Amniotic stem cell (primary cell): ENCODE measurements around the gene H6PD.

Experiments
- DNase-seq: peaks from one replicate; lab custom pipeline; 2025; lab: John Stamatoyannopoulos, UW

The H6PD gene

GRCh38 chr1:9241891-9242290 is 7.3 kb downstream of the H6PD start:
- no peak for DNase-seq

DNA sequence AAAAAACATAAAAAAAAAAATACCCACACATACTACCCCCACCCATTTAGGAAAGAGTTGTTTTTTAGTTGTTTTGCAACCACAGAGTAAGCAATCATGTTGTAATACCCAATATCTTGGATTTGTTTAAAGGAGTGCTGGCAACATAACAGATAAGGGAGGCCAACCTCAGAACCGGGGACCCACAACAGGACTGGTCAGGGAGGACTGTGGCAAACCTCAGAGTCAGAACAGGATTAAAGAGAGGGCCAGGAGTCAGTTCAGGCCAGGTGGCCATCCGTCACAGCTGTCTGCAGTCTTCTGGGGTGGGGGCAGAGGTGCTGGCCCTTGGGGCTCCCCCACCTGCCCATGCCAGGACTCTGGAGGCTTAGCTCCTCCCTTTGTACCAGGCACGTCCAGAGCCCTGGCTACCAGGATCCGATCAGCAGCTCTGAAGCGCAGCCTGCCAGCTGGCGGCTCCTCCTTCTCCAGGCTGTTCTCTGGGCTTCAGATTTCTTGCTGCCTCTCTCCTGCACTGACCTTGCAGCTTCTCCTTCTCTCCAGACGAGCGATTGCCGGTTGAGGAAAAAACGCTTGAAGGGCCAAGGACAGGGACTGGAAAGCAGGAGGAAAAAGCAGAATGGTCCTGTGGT is 7.9 kb downstream of the H6PD start:
- DNase-seq, result no peak

DNA sequence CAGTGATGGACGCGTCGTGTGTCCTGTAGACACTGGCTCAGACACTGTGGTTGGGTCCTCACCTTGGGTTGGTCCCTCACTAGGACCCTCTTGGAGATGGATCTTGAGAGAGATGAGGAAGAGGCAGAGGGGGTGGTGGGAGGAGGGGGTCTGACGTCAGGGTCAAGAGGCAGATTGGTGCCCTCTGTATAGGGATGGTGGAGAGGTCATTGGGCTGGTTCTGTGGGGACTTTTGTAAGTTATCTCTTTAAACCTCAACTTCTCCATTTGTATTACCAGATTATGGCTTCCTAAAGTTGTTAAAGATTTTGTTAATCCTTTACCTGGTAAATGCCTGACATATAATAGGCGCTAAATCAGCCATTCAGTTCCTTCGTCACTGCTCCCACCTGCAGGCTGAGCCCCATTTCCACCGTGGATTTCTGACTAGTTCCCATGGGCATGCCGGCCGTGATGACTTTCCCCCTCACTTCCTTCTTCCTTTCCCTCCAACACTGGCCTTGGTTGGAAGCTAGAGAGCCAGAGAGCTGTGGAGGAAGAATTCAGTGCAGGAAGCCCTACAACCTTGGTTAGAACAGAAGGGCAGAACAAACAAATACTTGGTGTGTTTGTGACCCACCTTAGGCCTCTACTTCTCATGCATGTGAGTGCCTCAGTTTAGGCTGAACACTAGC is 8.6 kb downstream of the H6PD start:
- DNase-seq, result no peak

GRCh38 chr1:9244501-9245229 is 10.1 kb downstream of the H6PD start:
- no peak for DNase-seq

- DNase-seq, result no peak
These were observed 10.7 kb downstream of the H6PD start for GRCh38 chr1:9245230-9245619.

DNA sequence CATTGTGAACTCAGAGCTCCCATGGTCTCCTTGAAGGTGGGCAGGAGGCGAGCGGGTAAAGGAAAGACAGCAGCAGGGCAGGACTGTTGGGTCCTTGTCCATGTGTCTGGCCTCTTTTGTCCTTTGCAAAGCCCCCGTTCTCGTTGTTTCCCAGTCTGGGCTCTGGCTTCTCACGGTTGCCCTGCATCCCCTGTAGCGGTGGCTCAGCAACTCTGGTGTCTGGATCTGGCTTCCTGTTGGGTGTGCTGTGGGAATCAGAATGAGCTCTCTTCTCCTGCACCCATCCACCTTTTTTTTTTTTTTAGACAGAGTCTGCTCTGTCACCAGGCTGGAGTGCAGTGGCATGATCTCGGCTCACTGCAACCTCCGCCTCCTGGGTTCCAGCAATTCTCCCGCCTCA is 11.1 kb downstream of the H6PD start:
- DNase-seq, result no peak

DNA sequence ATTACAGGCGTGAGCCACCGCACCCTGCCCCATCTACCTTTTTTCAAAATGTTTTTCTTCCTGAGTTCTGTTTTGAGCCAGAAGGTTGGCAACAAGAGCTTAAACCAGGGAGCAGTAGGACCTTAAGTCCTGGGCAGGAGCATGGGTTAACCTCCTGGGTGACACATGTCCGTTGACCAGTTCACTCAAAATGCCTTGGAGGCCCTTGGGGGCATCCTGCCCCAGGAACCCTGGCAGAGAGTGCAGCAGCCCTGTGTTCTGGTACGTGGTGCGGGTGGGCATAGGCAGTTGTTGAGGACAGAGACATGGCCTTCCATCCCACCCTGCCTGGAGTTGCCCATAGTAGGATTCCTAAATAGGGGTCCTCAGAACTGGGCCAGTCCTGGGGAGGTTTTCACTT is 11.6 kb downstream of the H6PD start:
- DNase-seq, result no peak

- no peak for DNase-seq
These were observed 12.5 kb downstream of the H6PD start for GRCh38 chr1:9246841-9247785.

DNA sequence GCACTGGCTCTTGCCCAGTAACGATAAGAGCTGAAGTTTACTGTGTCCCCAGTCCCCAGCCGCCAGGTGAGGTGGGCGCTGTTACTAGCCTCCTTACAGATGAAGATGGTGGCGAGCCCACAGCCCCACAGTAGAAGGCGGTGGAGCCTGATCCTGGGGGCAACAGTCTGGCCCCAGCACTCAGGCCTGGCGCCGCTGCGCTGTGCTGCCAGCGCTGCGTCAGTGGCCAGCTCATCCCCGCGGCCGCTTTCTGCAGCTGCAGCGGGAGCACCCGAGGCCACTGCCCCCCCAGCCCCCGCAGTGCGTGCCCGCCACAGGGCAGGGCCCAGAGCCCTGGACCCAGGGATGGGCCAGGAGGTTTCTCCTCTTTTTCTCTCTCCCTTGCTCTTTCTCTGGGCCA is 13.3 kb downstream of the H6PD start:
- DNase-seq, result no peak

DNA sequence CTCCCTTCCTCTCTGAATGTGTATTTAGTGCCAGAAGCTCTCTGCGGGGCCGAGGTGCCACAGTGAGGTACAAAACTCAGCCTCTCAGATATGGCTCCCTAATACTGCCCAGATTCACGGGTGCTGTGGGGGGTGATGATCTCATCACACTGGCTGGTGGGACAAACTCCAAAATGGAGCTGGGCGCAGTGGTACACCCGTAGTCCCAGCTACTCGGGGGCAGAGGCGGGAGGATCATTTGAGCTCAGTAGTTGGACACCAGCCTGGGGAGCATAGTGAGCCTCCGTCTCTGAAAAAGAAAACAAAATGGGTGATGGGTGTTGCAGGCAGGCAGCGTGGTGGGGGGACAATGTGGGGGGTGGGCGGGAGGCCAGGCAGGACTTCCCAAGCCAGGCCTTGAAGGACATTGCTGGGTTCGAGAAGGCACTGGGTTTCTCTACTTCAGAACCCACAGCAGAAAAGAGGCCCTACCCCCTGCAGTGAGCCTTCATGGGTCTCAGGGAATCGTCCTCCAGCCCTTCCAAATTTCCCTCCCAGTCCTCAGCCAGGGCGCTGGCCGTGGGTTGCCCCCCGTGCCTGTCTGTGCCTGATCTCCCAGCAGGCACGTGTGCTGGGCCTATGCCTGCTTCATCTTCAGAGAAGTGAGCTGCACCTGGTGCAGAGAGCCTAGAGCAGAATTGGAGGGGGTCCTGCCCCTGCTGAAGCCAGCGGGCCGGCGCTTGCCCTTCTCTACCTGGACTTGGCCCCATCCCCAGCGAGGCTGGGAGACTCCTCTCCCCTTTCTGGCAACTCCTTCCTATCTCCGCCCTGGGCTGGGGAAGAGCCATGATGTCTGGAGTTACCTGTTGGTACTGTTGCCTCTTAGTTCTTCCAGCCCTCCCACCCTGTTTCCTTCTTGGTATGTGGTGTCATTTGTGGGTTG is 14.0 kb downstream of the H6PD start:
- DNase-seq, result no peak

DNA sequence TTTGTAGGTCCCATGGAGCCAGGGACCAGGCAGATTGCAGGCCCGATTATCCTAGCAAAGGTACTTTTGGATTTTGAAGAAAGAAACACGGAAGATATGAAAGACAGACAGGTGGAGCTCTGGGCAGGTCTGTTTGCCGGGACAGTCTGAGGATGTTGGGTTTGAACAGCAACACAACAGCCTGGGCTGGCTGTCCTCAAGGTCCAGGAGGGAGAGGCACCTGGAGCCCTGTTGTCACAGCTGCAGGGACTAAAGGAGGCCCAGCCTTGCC is 14.6 kb downstream of the H6PD start:
- DNase-seq, result no peak

- no peak for DNase-seq
These were observed 15.2 kb downstream of the H6PD start for GRCh38 chr1:9249534-9250410.

- no peak for DNase-seq
These were observed 16.1 kb downstream of the H6PD start for GRCh38 chr1:9250411-9251381.

DNA sequence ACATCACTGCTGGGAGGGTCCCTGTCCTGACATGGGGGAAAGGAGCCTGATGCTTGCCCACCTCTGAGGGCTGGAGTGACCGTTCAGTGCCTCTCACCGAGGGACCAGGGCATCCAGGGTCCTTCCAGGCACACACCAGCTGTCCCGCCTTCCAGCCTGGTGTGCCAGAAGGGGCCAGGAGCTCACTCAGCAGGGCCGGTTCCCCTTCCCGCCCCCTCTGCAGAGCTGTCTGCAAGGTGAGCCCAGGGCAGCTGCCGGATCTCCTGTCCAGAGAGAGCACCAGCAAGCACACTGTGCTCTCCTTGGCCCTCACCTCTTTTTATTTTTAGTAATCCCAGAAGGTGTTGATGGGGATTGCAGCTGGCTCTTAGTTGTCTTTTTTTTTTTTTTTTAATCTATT is 16.9 kb downstream of the H6PD start:
- no peak for DNase-seq

GRCh38 chr1:9253004-9253403 is 18.4 kb downstream of the H6PD start:
- no peak for DNase-seq

- no peak for DNase-seq
These were observed 19.0 kb downstream of the H6PD start for GRCh38 chr1:9253453-9254105.

DNA sequence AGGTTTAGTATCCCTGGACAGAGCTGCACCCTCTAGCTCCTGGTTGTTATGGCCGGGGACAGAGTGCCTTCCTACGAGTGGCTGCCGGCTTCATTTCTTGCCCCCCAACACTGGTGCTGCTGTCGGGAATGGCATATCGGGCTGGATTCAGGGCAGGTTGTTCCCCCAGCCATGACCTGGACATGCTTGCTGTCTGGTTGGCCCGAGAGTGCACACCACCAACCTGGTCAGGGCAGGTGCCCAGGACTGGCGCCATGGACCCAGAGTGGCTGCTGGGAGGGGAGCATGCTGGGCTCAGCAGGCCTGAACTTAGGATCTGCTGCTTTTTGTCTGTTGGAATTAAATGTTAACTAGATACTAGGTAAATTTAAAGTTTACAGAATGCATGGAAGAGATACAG is 21.8 kb downstream of the H6PD start:
- no peak for DNase-seq

DNA sequence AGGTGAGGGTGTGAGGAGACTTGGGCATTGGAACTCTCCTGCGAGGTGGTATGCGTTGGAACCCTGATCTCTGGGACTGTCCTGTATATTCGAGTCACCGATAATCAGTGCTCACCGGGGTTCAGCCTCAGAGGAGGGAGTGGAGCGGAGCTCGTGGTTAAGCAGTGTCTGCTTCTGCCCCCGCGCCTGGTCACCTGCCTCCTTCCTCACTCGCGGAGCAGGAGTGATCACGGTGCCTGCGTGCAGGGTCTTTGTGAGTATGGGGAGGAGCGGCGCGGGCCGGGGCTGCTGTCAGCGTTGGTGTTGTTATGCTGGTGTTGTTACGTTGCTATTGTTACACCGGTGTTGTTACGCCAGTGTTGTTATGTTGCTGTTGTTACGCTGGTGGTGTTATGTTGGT is 23.3 kb downstream of the H6PD start:
- no peak for DNase-seq

DNA sequence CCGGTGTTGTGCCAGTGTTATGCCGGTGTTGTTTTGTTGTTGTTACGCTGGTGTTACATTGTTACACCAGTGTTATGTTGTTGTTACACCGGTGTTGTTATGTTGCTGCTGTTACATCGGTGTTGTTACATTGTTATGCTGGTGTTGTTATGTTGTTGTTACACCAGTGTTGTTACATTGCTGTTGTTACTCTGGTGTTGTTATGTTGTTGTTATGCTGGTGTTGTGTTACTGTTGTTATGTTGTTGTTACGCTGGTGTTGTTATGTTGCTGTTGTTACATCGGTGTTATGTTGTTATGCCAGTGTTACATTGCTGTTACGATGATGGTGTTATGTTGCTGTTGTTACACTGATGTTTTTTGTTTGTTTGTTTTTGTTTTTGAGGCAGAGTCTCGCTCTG is 24.1 kb downstream of the H6PD start:
- no peak for DNase-seq
